Measurements from ENCODE around the gene MRPS27. TPM values are rescaled to one million over a fixed set of nuclear protein-coding genes. Genes with fewer than 3 reads are reported as not detected.
A peak's percentile ranks its signal among the peaks of the same experiment; 100 is the strongest.

The MRPS27 gene
- total and polyA plus RNA-seq, 9 of the 15 experiments (the other 6 are each of a cell fraction or from before 2014, with no cell fraction given) = 73.6 to 144 (median 106) TPM

DNA sequence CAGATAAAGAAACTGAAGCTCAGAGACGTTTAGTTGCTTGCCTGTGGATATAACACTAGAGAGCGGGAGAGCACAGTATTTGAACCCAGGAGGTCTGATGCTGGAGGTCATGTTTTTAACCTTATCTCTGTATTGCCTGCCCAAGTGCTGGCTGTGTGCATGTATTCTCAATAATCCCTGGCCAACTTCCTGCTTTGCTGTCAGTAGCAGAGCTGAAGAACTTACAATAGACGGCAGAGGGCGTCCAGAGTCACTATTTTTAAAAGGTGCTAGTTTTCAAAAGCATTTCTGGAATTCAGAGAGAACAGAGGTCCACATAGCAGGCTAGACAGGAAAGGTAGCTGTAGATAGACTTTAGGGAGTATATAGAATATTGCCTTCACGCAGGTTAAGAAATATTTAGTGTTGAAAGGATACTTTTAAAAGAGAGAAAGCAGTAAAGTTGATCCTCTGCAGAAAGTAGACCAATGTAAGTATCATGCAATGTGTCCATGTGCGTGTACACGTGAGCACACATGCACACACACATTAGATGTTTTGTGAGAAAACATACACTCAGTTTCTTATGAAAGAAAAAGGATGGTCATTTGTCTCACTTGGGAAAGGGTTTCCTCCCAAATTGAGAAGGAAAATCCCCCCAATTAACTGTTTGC, 46.4 kb upstream of the MRPS27 start (continued):
- TF ChIP-seq, protein P1, sequence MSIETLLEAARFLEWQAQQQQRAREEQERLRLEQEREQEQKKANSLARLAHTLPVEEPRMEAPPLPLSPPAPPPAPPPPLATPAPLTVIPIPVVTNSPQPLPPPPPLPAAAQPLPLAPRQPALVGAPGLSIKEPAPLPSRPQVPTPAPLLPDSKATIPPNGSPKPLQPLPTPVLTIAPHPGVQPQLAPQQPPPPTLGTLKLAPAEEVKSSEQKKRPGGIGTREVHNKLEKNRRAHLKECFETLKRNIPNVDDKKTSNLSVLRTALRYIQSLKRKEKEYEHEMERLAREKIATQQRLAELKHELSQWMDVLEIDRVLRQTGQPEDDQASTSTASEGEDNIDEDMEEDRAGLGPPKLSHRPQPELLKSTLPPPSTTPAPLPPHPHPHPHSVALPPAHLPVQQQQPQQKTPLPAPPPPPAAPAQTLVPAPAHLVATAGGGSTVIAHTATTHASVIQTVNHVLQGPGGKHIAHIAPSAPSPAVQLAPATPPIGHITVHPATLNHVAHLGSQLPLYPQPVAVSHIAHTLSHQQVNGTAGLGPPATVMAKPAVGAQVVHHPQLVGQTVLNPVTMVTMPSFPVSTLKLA (conservative IDR thresholded peaks at IDR 0.05) = 0 out of 4 replicates have a peak, but pooled peaks of 1 of the 2 experiments have one; percentile 34
- no peak for TF ChIP-seq BRCA1 (IDR thresholded peaks at IDR 0.05)
- TF ChIP-seq BRCA1 (CRISPR knock-in tag; IDR thresholded peaks at IDR 0.05) = no peak
- no peak for TF ChIP-seq PTBP1 (IDR thresholded peaks at IDR 0.05; ENCODE audit: low read depth, low read length)
- TF ChIP-seq, protein P2, sequence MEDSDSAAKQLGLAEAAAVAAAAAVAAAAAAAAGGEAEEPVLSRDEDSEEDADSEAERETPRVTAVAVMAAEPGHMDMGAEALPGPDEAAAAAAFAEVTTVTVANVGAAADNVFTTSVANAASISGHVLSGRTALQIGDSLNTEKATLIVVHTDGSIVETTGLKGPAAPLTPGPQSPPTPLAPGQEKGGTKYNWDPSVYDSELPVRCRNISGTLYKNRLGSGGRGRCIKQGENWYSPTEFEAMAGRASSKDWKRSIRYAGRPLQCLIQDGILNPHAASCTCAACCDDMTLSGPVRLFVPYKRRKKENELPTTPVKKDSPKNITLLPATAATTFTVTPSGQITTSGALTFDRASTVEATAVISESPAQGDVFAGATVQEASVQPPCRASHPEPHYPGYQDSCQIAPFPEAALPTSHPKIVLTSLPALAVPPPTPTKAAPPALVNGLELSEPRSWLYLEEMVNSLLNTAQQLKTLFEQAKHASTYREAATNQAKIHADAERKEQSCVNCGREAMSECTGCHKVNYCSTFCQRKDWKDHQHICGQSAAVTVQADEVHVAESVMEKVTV (CRISPR knock-in tag; IDR thresholded peaks at IDR 0.05) = peak; percentile 82
- TF ChIP-seq JUND (IDR thresholded peaks at IDR 0.05; ENCODE audit: borderline replicate concordance, low read depth, low read length) = peak; percentile 35; the same call in 1 of the 2 replicates
- no peak for TF ChIP-seq JUND (tag; IDR thresholded peaks at IDR 0.05; ENCODE audit: borderline replicate concordance, low read depth, low read length)
- TF ChIP-seq, protein P3, sequence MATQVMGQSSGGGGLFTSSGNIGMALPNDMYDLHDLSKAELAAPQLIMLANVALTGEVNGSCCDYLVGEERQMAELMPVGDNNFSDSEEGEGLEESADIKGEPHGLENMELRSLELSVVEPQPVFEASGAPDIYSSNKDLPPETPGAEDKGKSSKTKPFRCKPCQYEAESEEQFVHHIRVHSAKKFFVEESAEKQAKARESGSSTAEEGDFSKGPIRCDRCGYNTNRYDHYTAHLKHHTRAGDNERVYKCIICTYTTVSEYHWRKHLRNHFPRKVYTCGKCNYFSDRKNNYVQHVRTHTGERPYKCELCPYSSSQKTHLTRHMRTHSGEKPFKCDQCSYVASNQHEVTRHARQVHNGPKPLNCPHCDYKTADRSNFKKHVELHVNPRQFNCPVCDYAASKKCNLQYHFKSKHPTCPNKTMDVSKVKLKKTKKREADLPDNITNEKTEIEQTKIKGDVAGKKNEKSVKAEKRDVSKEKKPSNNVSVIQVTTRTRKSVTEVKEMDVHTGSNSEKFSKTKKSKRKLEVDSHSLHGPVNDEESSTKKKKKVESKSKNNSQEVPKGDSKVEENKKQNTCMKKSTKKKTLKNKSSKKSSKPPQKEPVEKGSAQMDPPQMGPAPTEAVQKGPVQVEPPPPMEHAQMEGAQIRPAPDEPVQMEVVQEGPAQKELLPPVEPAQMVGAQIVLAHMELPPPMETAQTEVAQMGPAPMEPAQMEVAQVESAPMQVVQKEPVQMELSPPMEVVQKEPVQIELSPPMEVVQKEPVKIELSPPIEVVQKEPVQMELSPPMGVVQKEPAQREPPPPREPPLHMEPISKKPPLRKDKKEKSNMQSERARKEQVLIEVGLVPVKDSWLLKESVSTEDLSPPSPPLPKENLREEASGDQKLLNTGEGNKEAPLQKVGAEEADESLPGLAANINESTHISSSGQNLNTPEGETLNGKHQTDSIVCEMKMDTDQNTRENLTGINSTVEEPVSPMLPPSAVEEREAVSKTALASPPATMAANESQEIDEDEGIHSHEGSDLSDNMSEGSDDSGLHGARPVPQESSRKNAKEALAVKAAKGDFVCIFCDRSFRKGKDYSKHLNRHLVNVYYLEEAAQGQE (IDR thresholded peaks at IDR 0.05; ENCODE audit: borderline replicate concordance) = peak; percentile 80; the same call in 1 of the 2 replicates
- TF ChIP-seq, protein P3 (CRISPR knock-in tag; IDR thresholded peaks at IDR 0.05; ENCODE audit: low read depth) = no peak
- no peak for TF ChIP-seq ELF2 (CRISPR knock-in tag; IDR thresholded peaks at IDR 0.05)
- TF ChIP-seq, protein P4, sequence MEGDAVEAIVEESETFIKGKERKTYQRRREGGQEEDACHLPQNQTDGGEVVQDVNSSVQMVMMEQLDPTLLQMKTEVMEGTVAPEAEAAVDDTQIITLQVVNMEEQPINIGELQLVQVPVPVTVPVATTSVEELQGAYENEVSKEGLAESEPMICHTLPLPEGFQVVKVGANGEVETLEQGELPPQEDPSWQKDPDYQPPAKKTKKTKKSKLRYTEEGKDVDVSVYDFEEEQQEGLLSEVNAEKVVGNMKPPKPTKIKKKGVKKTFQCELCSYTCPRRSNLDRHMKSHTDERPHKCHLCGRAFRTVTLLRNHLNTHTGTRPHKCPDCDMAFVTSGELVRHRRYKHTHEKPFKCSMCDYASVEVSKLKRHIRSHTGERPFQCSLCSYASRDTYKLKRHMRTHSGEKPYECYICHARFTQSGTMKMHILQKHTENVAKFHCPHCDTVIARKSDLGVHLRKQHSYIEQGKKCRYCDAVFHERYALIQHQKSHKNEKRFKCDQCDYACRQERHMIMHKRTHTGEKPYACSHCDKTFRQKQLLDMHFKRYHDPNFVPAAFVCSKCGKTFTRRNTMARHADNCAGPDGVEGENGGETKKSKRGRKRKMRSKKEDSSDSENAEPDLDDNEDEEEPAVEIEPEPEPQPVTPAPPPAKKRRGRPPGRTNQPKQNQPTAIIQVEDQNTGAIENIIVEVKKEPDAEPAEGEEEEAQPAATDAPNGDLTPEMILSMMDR (IDR thresholded peaks at IDR 0.05 in 2 of 3, conservative IDR thresholded peaks at IDR 0.05 in 1 of 3; ENCODE audit: insufficient read depth in 2 of 3, low read depth in 1 of 3, low read length in 3 of 3) = peak; percentile 67 to 85 (median 75)
- no peak for TF ChIP-seq SRSF1 (IDR thresholded peaks at IDR 0.05; ENCODE audit: low read depth, low read length)
- TF ChIP-seq SP1 (CRISPR knock-in tag; IDR thresholded peaks at IDR 0.05) = 0 out of 2 replicates have a peak, but pooled peaks have one; percentile 31
